ENCODE results near the gene STAT6.
"Not testable (repeated sequence)": the region's sequence is repeated elsewhere in the genome, so short reads cannot be mapped to it uniquely, and the experiment has no call there.

DNA sequence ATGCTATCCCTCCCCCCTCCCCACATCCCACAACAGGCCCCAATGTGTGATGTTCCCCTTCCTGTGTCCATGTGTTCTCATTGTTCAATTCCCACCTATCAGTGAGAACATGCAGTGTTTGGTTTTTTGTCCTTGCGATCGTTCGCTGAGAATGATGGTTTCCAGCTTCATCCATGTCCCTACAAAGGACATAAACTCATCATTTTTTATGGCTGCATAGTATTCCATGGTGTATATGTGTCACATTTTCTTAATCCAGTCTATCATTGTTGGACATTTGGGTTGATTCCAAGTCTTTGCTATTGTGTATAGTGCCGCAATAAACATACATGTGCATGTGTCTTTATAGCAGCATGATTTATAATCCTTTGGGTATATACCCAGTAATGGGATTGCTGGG lies 58.0 kb downstream of the STAT6 start:
- not testable (repeated sequence) for TF ChIP-seq EZH2 (IDR thresholded peaks at IDR 0.05; ENCODE audit: low read length, missing control alignments)
- TF ChIP-seq, protein P1, sequence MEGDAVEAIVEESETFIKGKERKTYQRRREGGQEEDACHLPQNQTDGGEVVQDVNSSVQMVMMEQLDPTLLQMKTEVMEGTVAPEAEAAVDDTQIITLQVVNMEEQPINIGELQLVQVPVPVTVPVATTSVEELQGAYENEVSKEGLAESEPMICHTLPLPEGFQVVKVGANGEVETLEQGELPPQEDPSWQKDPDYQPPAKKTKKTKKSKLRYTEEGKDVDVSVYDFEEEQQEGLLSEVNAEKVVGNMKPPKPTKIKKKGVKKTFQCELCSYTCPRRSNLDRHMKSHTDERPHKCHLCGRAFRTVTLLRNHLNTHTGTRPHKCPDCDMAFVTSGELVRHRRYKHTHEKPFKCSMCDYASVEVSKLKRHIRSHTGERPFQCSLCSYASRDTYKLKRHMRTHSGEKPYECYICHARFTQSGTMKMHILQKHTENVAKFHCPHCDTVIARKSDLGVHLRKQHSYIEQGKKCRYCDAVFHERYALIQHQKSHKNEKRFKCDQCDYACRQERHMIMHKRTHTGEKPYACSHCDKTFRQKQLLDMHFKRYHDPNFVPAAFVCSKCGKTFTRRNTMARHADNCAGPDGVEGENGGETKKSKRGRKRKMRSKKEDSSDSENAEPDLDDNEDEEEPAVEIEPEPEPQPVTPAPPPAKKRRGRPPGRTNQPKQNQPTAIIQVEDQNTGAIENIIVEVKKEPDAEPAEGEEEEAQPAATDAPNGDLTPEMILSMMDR (conservative IDR thresholded peaks at IDR 0.05 in 1 of 2, IDR thresholded peaks at IDR 0.05 in 1 of 2; ENCODE audit: low read depth in 1 of 2, low read length in 2 of 2): not testable (repeated sequence)
